OCI-LY1 (cell line): ENCODE data around the gene ADCY2.

ENCODE experiments used
- EZH2 ChIP-seq: fragments of 200-600 bp; sonication (generic), shearing (Covaris generic); IDR thresholded peaks from 2 replicates; pipeline ENCODE4 v1.8.0; 2017; ENCODE audit warnings: borderline replicate concordance, mixed run types, mild to moderate bottlenecking, antibody characterized with exemption, low read length, moderate library complexity, mixed read lengths
- TF ChIP-seq, protein P1 (sequence below): fragments of 200-600 bp; sonication (generic), shearing (Covaris generic); IDR thresholded peaks from 2 replicates; pipeline ENCODE4 v1.5.1; 2017; ENCODE audit warnings: mild to moderate bottlenecking, antibody characterized with exemption, low read length, moderate library complexity, mixed read lengths

DNA sequence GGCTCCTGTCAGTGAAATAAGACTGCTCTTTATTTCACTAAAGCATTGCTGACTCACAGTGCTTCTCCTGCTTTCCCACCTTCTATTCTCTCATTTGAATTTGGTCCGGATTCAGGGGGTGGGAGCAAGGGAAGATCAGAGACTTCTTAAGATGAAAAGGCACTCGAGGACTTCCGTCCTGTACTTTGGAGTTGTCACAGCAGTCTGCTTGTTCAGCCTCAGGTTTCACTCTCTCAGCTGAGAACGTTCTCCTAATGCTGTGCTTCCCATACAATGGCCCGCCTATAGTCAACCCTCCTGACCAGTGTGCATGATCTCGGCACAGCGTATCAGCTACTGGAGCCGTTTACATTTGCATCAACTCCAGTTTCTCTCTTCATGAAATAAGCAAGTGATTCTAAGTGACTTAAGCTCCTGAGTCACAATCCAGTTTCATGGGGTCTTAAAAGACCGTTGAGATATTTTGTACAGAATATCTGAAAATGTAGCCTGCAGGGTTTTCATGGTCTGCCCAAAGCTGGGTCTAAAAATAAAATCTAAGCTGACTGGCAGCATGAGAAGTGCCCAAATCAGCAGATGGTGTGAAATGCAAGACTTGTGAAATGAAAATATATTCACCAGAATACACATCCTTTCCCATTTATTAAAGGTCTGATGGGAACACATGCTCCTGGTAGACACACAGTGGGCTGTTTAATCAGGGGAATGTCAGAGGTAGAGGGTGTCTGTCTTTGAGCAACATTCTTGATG lies 145.0 kb downstream of the ADCY2 start:
- TF ChIP-seq, protein P1, sequence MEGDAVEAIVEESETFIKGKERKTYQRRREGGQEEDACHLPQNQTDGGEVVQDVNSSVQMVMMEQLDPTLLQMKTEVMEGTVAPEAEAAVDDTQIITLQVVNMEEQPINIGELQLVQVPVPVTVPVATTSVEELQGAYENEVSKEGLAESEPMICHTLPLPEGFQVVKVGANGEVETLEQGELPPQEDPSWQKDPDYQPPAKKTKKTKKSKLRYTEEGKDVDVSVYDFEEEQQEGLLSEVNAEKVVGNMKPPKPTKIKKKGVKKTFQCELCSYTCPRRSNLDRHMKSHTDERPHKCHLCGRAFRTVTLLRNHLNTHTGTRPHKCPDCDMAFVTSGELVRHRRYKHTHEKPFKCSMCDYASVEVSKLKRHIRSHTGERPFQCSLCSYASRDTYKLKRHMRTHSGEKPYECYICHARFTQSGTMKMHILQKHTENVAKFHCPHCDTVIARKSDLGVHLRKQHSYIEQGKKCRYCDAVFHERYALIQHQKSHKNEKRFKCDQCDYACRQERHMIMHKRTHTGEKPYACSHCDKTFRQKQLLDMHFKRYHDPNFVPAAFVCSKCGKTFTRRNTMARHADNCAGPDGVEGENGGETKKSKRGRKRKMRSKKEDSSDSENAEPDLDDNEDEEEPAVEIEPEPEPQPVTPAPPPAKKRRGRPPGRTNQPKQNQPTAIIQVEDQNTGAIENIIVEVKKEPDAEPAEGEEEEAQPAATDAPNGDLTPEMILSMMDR, result no peak
- TF ChIP-seq EZH2, result no peak
